Astrocyte (in vitro differentiated cells and primary cell): ENCODE measurements around the gene OTULINL. TPM values are rescaled to one million over a fixed set of nuclear protein-coding genes. Genes with fewer than 3 reads are reported as not detected.

Experiments
- DNase-seq: peaks from one replicate; pipeline ENCODE4 v3.0.0-alpha.2; 2010; ENCODE audit warnings: low read depth
- FAIRE-seq: peaks from 2 replicates; lab custom pipeline; 2011; peaks lifted over from hg19 to GRCh38; lab: Jason Lieb, UNC
- H2AFZ ChIP-seq: 2 replicates; pipeline ENCODE4 v1.6.0; 2012; ENCODE audit warnings: low read depth, low read length, inconsistent platforms
- H3K27ac ChIP-seq: 2 replicates; pipeline ENCODE4 v1.5.1; 2011; ENCODE audit warnings: low read depth, low read length, inconsistent platforms
- H3K27me3 ChIP-seq: 2 replicates; pipeline ENCODE4 v1.6.0; 2011; ENCODE audit warnings: low read length, inconsistent platforms; ENCODE audit not compliant: insufficient read depth
- H3K36me3 ChIP-seq: 2 replicates; pipeline ENCODE4 v1.5.1; 2011; ENCODE audit warnings: low read length, inconsistent platforms; ENCODE audit not compliant: insufficient read depth
- H3K4me1 ChIP-seq: 2 replicates; pipeline ENCODE4 v1.5.1; 2011; ENCODE audit warnings: low read length, inconsistent platforms; ENCODE audit not compliant: insufficient read depth
- H3K4me2 ChIP-seq: 2 replicates; pipeline ENCODE4 v1.6.0; 2012; ENCODE audit warnings: low read length, inconsistent platforms
- H3K4me3 ChIP-seq: 2 replicates; pipeline ENCODE4 v1.5.1; 2011; ENCODE audit warnings: low read depth, mild to moderate bottlenecking, low read length, inconsistent platforms; ENCODE audit not compliant: insufficient read depth
- H3K79me2 ChIP-seq: 2 replicates; pipeline ENCODE4 v1.6.0; 2012; ENCODE audit warnings: mild to moderate bottlenecking, low read length, inconsistent platforms; ENCODE audit not compliant: insufficient read depth
- H3K9ac ChIP-seq: 2 replicates; pipeline ENCODE4 v1.6.0; 2012; ENCODE audit warnings: mild to moderate bottlenecking, low read length, inconsistent platforms
- H3K9me3 ChIP-seq: 2 replicates; pipeline ENCODE4 v1.5.1; 2012; ENCODE audit warnings: low read depth, mild to moderate bottlenecking, low read length, inconsistent platforms; ENCODE audit not compliant: insufficient read depth
- H4K20me1 ChIP-seq: 2 replicates; pipeline ENCODE4 v1.6.0; 2012; ENCODE audit warnings: low read length, inconsistent platforms; ENCODE audit not compliant: insufficient read depth
- H3K27ac Mint-ChIP-seq: one replicate; pipeline ENCODE4 v1.8.0; 2021; ENCODE audit warnings: mild to moderate bottlenecking, mixed read lengths; ENCODE audit not compliant: unreplicated experiment
- H3K27me3 Mint-ChIP-seq: one replicate; pipeline ENCODE4 v1.8.0; 2021; ENCODE audit warnings: low read depth, mixed read lengths; ENCODE audit not compliant: unreplicated experiment
- H3K36me3 Mint-ChIP-seq: one replicate; pipeline ENCODE4 v1.8.0; 2021; ENCODE audit warnings: low read depth, mixed read lengths; ENCODE audit not compliant: unreplicated experiment
- H3K4me1 Mint-ChIP-seq: one replicate; pipeline ENCODE4 v1.8.0; 2021; ENCODE audit warnings: low read depth, mixed read lengths; ENCODE audit not compliant: unreplicated experiment
- H3K4me3 Mint-ChIP-seq: one replicate; pipeline ENCODE4 v1.8.0; 2021; ENCODE audit warnings: mild to moderate bottlenecking, moderate library complexity, mixed read lengths; ENCODE audit not compliant: unreplicated experiment
- H3K9me3 Mint-ChIP-seq: one replicate; pipeline ENCODE4 v1.8.0; 2021; ENCODE audit warnings: mild to moderate bottlenecking, mixed read lengths; ENCODE audit not compliant: unreplicated experiment
- EZH2 ChIP-seq: IDR thresholded peaks from 2 replicates; pipeline ENCODE4 v1.6.1; 2012; ENCODE audit warnings: mild to moderate bottlenecking, low read length, inconsistent platforms; ENCODE audit not compliant: insufficient read depth
- total RNA-seq: library from RNA; stranded (reverse); gene quantifications from 2 replicates; pipeline ENCODE4 v1.2.1, GENCODE V29; 2021
- TF ChIP-seq, protein P1 (sequence below): IDR thresholded peaks from 2 replicates; pipeline ENCODE4 v1.5.1; 2011; ENCODE audit warnings: low read depth, mild to moderate bottlenecking, inconsistent platforms, low read length, moderate library complexity; ENCODE audit not compliant: insufficient read depth

Gene OTULINL
- total RNA-seq, 1 donor from 2014 or later, result 2.8 TPM

DNA sequence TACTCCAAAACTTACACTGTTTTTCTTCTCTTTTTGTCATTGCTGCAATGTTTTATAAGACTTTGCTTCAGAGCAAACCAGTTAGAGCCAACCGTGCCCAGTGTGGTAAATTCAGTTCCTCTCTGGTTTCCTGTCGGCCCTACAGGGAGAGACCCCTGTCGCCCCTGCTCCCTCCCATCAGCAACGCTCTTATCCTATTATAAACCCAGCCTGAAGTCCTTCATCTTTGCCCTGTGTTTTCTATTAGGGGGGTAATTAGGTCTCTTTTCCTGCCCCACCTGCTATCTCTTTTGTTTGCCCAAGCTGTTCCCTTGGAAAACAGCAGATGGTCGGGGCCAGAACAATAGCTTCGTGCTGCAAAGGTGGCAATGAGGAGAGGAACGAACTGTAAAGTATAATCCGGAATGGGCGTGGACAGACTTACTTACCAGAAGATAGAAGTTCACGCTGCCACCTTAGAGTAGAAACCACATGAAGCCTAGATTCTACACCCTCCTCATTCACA lies 21.4 kb upstream of the OTULINL start:
- Mint-ChIP-seq H3K27me3 (peaks cover 17% of the 10 kb centered on the region), H3K36me3 (no peaks in the 10 kb centered on the region), H3K4me1 (no peaks in the 10 kb centered on the region), H3K27ac (no peak overlapping the region), H3K9me3 (no peaks in the 10 kb centered on the region), H3K4me3 (no peak overlapping the region)
- Histone ChIP-seq H3K4me3 (no peak overlapping the region), H3K9ac (no peak overlapping the region), H3K4me2 (no peak overlapping the region), H3K27ac (no peak overlapping the region), H3K36me3 (no peaks in the 10 kb centered on the region), H3K27me3 (no peaks in the 10 kb centered on the region), H3K79me2 (no peaks in the 10 kb centered on the region), H4K20me1 (no peaks in the 10 kb centered on the region), H3K4me1 (no peaks in the 10 kb centered on the region), H3K9me3 (no peaks in the 10 kb centered on the region), H2AFZ (no peak overlapping the region)
- FAIRE-seq (no peak), DNase-seq (no peak)
- TF ChIP-seq, protein P1, sequence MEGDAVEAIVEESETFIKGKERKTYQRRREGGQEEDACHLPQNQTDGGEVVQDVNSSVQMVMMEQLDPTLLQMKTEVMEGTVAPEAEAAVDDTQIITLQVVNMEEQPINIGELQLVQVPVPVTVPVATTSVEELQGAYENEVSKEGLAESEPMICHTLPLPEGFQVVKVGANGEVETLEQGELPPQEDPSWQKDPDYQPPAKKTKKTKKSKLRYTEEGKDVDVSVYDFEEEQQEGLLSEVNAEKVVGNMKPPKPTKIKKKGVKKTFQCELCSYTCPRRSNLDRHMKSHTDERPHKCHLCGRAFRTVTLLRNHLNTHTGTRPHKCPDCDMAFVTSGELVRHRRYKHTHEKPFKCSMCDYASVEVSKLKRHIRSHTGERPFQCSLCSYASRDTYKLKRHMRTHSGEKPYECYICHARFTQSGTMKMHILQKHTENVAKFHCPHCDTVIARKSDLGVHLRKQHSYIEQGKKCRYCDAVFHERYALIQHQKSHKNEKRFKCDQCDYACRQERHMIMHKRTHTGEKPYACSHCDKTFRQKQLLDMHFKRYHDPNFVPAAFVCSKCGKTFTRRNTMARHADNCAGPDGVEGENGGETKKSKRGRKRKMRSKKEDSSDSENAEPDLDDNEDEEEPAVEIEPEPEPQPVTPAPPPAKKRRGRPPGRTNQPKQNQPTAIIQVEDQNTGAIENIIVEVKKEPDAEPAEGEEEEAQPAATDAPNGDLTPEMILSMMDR, result no peak
- TF ChIP-seq EZH2, result no peak

DNA sequence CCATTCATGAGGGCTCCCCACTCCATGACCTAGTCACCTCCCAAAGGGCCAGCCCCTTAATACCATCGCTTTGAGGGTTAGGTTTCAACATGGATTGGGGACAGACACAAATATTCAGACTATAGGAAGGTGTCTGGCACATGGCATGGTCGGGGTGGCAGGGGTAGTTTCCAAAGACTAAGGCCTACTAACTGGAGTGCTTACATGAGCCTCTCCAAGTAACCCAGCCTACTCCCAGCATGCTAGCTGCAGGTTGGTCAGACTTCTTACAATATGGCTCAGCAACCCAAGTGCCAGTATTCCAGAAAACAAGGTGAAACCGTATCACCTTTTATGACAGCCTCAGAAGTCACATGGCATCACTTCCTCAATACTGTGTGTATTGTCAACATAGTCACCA lies 19.9 kb upstream of the OTULINL start:
- no peak overlapping the region for H3K27ac ChIP-seq
- Mint-ChIP-seq H3K36me3 (no peaks in the 10 kb centered on the region), H3K4me1 (no peaks in the 10 kb centered on the region), H3K9me3 (peaks cover 2% of the 10 kb centered on the region), H3K27me3 (peaks cover 17% of the 10 kb centered on the region), H3K4me3 (no peak overlapping the region), H3K27ac (no peak overlapping the region)
- H3K79me2 ChIP-seq, result no peaks in the 10 kb centered on the region
- H3K9ac ChIP-seq, result no peak overlapping the region
- no peak overlapping the region for H3K4me2 ChIP-seq
- H3K27me3 ChIP-seq, result no peaks in the 10 kb centered on the region
- DNase-seq, result no peak
- no peak for FAIRE-seq
- no peaks in the 10 kb centered on the region for H3K4me1 ChIP-seq
- TF ChIP-seq, protein P1, result no peak
- no peak for TF ChIP-seq EZH2
- no peaks in the 10 kb centered on the region for H3K36me3 ChIP-seq
- H3K9me3 ChIP-seq, result no peaks in the 10 kb centered on the region
- H4K20me1 ChIP-seq, result no peaks in the 10 kb centered on the region
- no peak overlapping the region for H2AFZ ChIP-seq
- no peak overlapping the region for H3K4me3 ChIP-seq

DNA sequence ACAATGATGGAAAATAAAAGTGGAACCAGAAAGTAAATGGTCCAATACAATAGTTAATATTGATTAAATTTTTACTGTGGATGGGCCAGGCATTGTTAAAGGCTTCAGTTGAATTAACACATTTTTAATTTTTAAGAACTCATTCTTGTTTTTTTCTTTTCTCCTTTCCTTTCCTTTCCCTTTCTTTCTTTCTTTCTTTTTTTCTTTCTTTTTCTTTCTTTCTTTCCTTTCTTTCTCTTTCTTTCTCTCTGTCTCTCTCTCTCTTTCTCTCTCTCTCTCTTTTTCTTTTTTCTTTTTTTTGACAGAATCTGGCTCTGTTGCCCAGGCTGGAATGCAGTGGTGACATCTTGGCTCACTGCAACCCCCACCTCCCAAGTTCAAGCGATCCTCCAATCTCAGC lies 13.3 kb upstream of the OTULINL start:
- H3K4me1 ChIP-seq, result no peaks in the 10 kb centered on the region
- no peak overlapping the region for H3K27ac Mint-ChIP-seq
- TF ChIP-seq, protein P1, result no peak
- TF ChIP-seq EZH2, result no peak
- peaks cover 2% of the 10 kb centered on the region for H3K9me3 Mint-ChIP-seq
- no peaks in the 10 kb centered on the region for H3K27me3 ChIP-seq
- DNase-seq, result no peak
- peaks cover 4% of the 10 kb centered on the region for H3K4me1 Mint-ChIP-seq
- no peak overlapping the region for H3K4me2 ChIP-seq
- no peak overlapping the region for H3K4me3 ChIP-seq
- H3K27ac ChIP-seq, result no peak overlapping the region
- H3K4me3 Mint-ChIP-seq, result no peak overlapping the region
- H3K9me3 ChIP-seq, result no peaks in the 10 kb centered on the region
- no peaks in the 10 kb centered on the region for H4K20me1 ChIP-seq
- H3K36me3 ChIP-seq, result no peaks in the 10 kb centered on the region
- no peaks in the 10 kb centered on the region for H3K36me3 Mint-ChIP-seq
- H3K27me3 Mint-ChIP-seq, result peaks cover 3% of the 10 kb centered on the region
- H3K9ac ChIP-seq, result no peak overlapping the region
- FAIRE-seq, result no peak
- H2AFZ ChIP-seq, result no peak overlapping the region
- H3K79me2 ChIP-seq, result no peaks in the 10 kb centered on the region
